GM15510 (cell line): Measurements from ENCODE around the gene NDC80.

Experiments
- POLR2A ChIP-seq: IDR thresholded peaks from 3 replicates; pipeline ENCODE4 v1.6.1; 2011; ENCODE audit warnings: borderline replicate concordance; ENCODE audit not compliant: insufficient read length; ENCODE audit errors: extremely low read depth

The NDC80 gene

GRCh38 chr18:2571200-2572170 lies at the start of gene NDC80, which contains the start of gene METTL4:
TSS of gene NDC80 (plus strand) at chr18:2571557. CDS start at chr18:2572986, 1,429 bp downstream.
TSS of gene METTL4 (minus strand) at chr18:2571505. CDS start at chr18:2567216, 4,289 bp downstream.
- peak; percentile 60 for TF ChIP-seq POLR2A

GRCh38 chr18:2522112-2522511 lies 49.2 kb upstream of the NDC80 start:
- TF ChIP-seq POLR2A = no peak

GRCh38 chr18:2526329-2526728 lies 45.0 kb upstream of the NDC80 start:
- TF ChIP-seq POLR2A = no peak

- no peak for TF ChIP-seq POLR2A
These were observed 42.2 kb upstream of the NDC80 start for GRCh38 chr18:2529154-2529553.

- TF ChIP-seq POLR2A = no peak
These were observed 39.6 kb upstream of the NDC80 start for GRCh38 chr18:2531751-2532150.

GRCh38 chr18:2532797-2533196 lies 38.6 kb upstream of the NDC80 start:
- no peak for TF ChIP-seq POLR2A

- no peak for TF ChIP-seq POLR2A
These were observed 36.5 kb upstream of the NDC80 start for GRCh38 chr18:2534906-2535305.

- no peak for TF ChIP-seq POLR2A
These were observed 35.9 kb upstream of the NDC80 start for GRCh38 chr18:2535419-2535910.

- no peak for TF ChIP-seq POLR2A
These were observed 35.3 kb upstream of the NDC80 start for GRCh38 chr18:2536063-2536462.

GRCh38 chr18:2536493-2536892 lies 34.9 kb upstream of the NDC80 start:
- no peak for TF ChIP-seq POLR2A

- no peak for TF ChIP-seq POLR2A
These were observed 34.1 kb upstream of the NDC80 start for GRCh38 chr18:2537296-2537695.

- no peak for TF ChIP-seq POLR2A
These were observed 33.1 kb upstream of the NDC80 start for GRCh38 chr18:2538236-2538635.

GRCh38 chr18:2538844-2539243 lies 32.5 kb upstream of the NDC80 start:
- TF ChIP-seq POLR2A = no peak

- no peak for TF ChIP-seq POLR2A
These were observed 30.8 kb upstream of the NDC80 start for GRCh38 chr18:2540575-2540974.

GRCh38 chr18:2545155-2545554 lies 26.2 kb upstream of the NDC80 start:
- no peak for TF ChIP-seq POLR2A
